ENCODE measurements around the gene ASIC4. TPM values are rescaled to one million over a fixed set of nuclear protein-coding genes. Genes with fewer than 3 reads are reported as not detected.

The ASIC4 gene
- polyA plus RNA-seq, 1 experiment, result 0.09 TPM

DNA sequence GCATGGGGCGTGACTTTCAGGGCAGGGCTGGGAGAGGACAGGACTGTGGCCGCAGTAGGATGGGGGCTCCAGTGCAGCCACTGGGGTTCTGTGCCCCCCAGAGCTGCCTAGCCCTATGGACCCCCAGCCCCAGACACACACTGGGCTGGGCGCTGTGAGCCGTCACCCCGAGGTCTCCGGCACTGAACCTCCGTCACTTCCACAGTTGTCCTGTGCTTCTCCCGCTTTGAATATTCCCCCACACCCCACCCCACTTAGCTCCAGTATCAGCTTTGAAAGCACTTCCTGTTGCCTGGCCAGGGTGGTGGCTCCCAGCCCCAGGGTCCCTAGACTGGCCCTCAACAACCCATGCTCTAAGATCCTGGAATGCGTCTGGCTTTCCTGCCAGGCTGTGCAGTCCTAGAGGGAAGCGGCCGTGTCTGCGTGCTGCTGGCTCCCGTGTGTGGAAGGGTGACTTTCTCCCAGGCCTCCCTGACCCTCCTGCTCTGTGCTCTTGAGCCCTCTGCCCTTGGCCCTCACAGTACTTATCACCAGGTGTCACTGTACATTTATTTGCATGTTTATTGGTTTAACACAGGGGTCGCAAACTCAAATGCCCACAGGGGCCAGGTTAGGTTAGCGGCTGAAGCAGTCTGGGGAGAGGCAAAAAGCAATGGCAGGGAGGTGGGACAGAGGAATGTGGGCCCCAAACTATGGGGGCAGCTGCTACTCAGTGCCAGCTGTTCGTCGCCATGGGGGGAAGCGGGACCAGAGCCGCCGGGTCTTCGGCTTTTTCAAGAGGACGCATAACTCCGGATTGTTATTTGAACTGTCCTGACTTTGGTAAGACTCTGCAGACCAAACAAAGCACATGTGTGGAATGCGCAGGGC, 47.1 kb downstream of the ASIC4 start:
- Histone ChIP-seq H3K27me3 (ENCODE audit: control insufficient read depth, insufficient read depth, low read length) (no peaks in the 10 kb centered on the region), H3K36me3 (ENCODE audit: control insufficient read depth, insufficient read depth, low read length) (peaks cover 13% of the 10 kb centered on the region), H3K4me3 (ENCODE audit: low read depth, low read length) (no peak overlapping the region)
- TF ChIP-seq, protein P1, sequence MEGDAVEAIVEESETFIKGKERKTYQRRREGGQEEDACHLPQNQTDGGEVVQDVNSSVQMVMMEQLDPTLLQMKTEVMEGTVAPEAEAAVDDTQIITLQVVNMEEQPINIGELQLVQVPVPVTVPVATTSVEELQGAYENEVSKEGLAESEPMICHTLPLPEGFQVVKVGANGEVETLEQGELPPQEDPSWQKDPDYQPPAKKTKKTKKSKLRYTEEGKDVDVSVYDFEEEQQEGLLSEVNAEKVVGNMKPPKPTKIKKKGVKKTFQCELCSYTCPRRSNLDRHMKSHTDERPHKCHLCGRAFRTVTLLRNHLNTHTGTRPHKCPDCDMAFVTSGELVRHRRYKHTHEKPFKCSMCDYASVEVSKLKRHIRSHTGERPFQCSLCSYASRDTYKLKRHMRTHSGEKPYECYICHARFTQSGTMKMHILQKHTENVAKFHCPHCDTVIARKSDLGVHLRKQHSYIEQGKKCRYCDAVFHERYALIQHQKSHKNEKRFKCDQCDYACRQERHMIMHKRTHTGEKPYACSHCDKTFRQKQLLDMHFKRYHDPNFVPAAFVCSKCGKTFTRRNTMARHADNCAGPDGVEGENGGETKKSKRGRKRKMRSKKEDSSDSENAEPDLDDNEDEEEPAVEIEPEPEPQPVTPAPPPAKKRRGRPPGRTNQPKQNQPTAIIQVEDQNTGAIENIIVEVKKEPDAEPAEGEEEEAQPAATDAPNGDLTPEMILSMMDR (IDR thresholded peaks at IDR 0.05; ENCODE audit: insufficient read depth, low read depth, low read length), result no peak
- DNase-seq (ENCODE audit: low read depth), result no peak
- ChIA-PET CTCF (interaction anchor here (0.6 to 4.0 kb wide), 16 partner anchors 8 to 128 kb away, joined by 3 to 29 read pairs (median 10); partner anchors contain the start of genes CHPF, OBSL1 and TMEM198), POLR2A (no interaction called here)

- POLR2A ChIA-PET, result no interaction called here
- CTCF ChIA-PET, result interaction anchor here (1.3 to 4.0 kb wide), 4 partner anchors 9 to 127 kb away, joined by 3 to 25 read pairs (median 17); partner anchors contain the start of genes CHPF, OBSL1 and TMEM198
- Histone ChIP-seq H3K4me3 (ENCODE audit: low read depth, low read length) (no peak overlapping the region), H3K36me3 (ENCODE audit: control insufficient read depth, insufficient read depth, low read length) (peaks cover 16% of the 10 kb centered on the region), H3K27me3 (ENCODE audit: control insufficient read depth, insufficient read depth, low read length) (no peaks in the 10 kb centered on the region)
- TF ChIP-seq, protein P1 (IDR thresholded peaks at IDR 0.05; ENCODE audit: insufficient read depth, low read depth, low read length), result no peak
- no peak for DNase-seq (ENCODE audit: low read depth)
These were observed 48.1 kb downstream of the ASIC4 start for GRCh38 chr2:219562049-219563020.

DNA sequence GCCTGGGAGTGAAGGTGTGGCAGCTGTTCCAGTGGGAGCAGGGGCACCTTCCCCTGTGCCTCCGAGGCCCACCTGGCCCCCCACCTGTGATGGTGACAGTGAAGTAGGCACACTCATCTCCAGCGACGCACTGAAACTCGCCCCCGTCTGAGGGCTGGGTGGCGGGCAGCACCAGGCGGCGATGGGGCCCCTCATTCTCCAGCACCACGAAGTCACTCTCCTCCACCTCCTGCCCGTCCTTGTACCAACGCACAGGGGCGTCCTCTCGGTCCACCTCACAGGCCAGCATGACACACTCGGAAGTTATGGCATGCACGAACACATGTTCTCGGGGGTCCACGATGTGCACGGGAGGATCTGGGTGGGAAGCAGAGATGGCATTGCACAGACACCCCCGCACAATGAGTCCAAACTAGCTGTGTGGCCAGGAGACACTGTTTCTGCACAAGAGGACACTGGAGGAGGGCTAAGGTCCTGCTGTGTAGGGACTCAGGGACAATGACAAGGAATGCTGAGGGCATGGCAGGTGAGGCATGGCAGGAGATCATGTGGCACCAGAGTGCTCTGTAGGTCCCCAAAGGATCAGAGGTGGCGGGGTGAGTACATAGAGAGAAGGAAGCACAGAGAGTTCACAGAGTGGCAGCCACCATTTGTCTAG, 49.1 kb downstream of the ASIC4 start:
- no peak for DNase-seq (ENCODE audit: low read depth)
- Histone ChIP-seq H3K4me3 (ENCODE audit: low read depth, low read length) (no peak overlapping the region), H3K27me3 (ENCODE audit: control insufficient read depth, insufficient read depth, low read length) (no peaks in the 10 kb centered on the region), H3K36me3 (ENCODE audit: control insufficient read depth, insufficient read depth, low read length) (peaks cover 19% of the 10 kb centered on the region)
- TF ChIP-seq, protein P1 (IDR thresholded peaks at IDR 0.05; ENCODE audit: insufficient read depth, low read depth, low read length), result no peak
- POLR2A ChIA-PET, result no interaction called here
- CTCF ChIA-PET, result interaction anchor here (1.3 kb wide), 1 partner anchor 19 kb away, joined by 3 read pairs; the partner anchor contains the start of genes CHPF and TMEM198

DNA sequence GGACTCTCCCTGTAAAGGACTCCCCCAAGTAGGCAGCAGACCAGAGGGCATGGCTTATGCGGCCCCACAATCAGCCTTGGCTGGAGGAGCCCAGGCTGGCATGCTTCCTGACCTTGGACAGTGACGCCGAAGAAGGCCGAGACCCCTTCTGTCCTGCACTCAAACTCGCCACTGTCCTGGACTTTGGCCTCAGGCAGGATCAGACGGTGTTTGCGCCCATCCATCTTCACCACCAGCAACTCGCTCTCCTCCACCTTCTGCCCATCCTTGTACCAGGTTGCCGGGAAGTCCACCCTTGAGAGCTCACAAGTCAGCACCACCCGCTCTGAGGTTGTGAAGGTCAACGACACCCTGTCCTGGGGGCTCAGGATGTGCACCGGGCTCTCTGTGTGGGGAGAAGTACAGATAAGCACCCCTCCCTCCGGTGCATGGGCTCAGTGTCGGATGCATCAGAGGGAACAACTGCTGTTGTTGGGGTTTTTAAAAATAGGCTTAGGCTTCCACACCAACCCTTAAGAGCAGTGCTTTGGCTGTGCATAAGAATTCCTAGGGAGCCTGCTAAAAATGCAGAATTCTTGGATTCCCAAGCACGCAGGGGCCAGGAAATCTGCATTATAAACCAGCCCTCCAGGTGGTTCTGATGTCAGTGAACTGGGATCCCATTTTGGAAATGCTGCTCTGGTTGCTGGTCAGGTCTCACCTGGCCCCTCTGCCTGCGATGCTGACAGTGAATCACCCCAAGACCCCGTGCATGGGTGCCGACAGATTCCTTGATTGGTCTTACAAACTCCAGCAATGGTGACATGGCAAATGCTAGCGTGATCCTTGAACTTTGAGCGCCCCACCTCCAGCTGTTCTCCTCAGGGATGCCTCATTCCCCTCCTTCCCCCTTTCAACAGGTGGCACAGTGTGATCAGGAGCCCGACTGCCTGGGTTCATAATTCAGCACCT, 51.1 kb downstream of the ASIC4 start:
- H3K4me3 ChIP-seq (ENCODE audit: low read depth, low read length), result no peak overlapping the region
- CTCF ChIA-PET, result no interaction called here
- DNase-seq (ENCODE audit: low read depth), result no peak
- no peaks in the 10 kb centered on the region for H3K27me3 ChIP-seq (ENCODE audit: control insufficient read depth, insufficient read depth, low read length)
- TF ChIP-seq, protein P1 (IDR thresholded peaks at IDR 0.05; ENCODE audit: insufficient read depth, low read depth, low read length), result no peak
- peaks cover 21% of the 10 kb centered on the region for H3K36me3 ChIP-seq (ENCODE audit: control insufficient read depth, insufficient read depth, low read length)
- POLR2A ChIA-PET, result no interaction called here

Data from BJ (cell line).